Erythroblast (primary cell): ENCODE data around the gene CEP85.
"Not testable (repeated sequence)": the region's sequence is repeated elsewhere in the genome, so short reads cannot be mapped to it uniquely, and the experiment has no call there.

ENCODE experiments used
- DNase-seq, 2 experiments: peaks; one replicate each; lab custom pipeline; 2025; lab: John Stamatoyannopoulos, UW
- GATA1 ChIP-seq: IDR thresholded peaks from 2 replicates; pipeline ENCODE4 v1.6.1; 2011; ENCODE audit warnings: low read depth, mild to moderate bottlenecking, control low read depth, low read length, moderate library complexity
- POLR2A ChIP-seq: IDR thresholded peaks from 2 replicates; pipeline ENCODE4 v1.6.1; 2011; ENCODE audit warnings: mild to moderate bottlenecking, low read length

The CEP85 gene

GRCh38 chr1:26210147-26210870 is 23.7 kb upstream of the CEP85 start:
- TF ChIP-seq GATA1 (no peak), POLR2A (no peak)
- no peak for DNase-seq

- TF ChIP-seq POLR2A (no peak), GATA1 (no peak)
- DNase-seq: no peak
Observed at GRCh38 chr1:26212726-26213125, 21.3 kb upstream of the CEP85 start.

GRCh38 chr1:26213335-26213905 is 20.6 kb upstream of the CEP85 start:
- TF ChIP-seq POLR2A: no peak
- no peak for TF ChIP-seq GATA1
- no peak for DNase-seq

GRCh38 chr1:26215246-26215645 is 18.8 kb upstream of the CEP85 start:
- TF ChIP-seq POLR2A: no peak
- no peak for TF ChIP-seq GATA1
- no peak for DNase-seq

- DNase-seq: no peak
- TF ChIP-seq POLR2A: no peak
- no peak for TF ChIP-seq GATA1
Observed at GRCh38 chr1:26218906-26219494, 15.0 kb upstream of the CEP85 start.

GRCh38 chr1:26220199-26220912 is 13.6 kb upstream of the CEP85 start:
- no peak for DNase-seq
- TF ChIP-seq GATA1: no peak
- TF ChIP-seq POLR2A: no peak

GRCh38 chr1:26221094-26221493 is 12.9 kb upstream of the CEP85 start:
- no peak for TF ChIP-seq GATA1
- TF ChIP-seq POLR2A: no peak
- no peak for DNase-seq

GRCh38 chr1:26224606-26225005 is 9.4 kb upstream of the CEP85 start:
- TF ChIP-seq GATA1: no peak
- TF ChIP-seq POLR2A: no peak
- no peak for DNase-seq

- DNase-seq: peak in 1 of 2 experiments; percentile 54
- TF ChIP-seq POLR2A: no peak
- no peak for TF ChIP-seq GATA1
Observed at GRCh38 chr1:26225033-26225831, 8.8 kb upstream of the CEP85 start.

GRCh38 chr1:26230682-26231081 is 3.3 kb upstream of the CEP85 start:
- DNase-seq: not testable (repeated sequence)

GRCh38 chr1:26234644-26235370 is 807 bp downstream of the CEP85 start:
- DNase-seq: peak in 1 of 2 experiments; percentile 67
- TF ChIP-seq GATA1 (no peak), POLR2A (no peak)

- TF ChIP-seq POLR2A (no peak), GATA1 (no peak)
- DNase-seq: peak; percentile 75 to 82
Observed at GRCh38 chr1:26237230-26237966, 3.4 kb downstream of the CEP85 start.

- DNase-seq: no peak
- TF ChIP-seq GATA1 (no peak), POLR2A (no peak)
Observed at GRCh38 chr1:26239936-26240335, 5.9 kb downstream of the CEP85 start.
